ENCODE measurements around the gene TM9SF3. TPM values are rescaled to one million over a fixed set of nuclear protein-coding genes. Genes with fewer than 3 reads are reported as not detected.

The TM9SF3 gene
- total RNA-seq, 2 donors from 2014 or later, result 74.1 to 165 TPM

DNA sequence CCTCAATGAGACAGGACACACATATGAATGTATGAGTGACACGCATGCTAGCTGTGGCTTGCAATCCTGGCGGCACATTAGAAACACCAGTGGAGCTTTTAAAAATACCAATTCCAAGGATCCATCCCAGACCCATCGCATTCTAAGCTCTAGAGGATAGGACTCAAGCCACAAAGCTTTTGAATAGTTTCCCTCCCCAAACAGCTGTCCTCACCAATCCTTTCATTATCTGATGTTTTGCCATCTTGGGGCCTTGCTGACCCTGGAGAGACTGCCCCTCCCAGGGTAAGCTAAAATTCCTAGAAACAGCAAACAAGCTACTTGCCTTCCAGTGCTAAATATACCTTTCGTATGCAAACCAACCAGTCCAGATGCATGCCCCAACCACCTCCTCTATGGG is 8.9 kb upstream of the TM9SF3 start:
- no peaks in the 10 kb centered on the region for H3K9me3 ChIP-seq
- no peaks in the 10 kb centered on the region for H3K4me1 ChIP-seq (replicated peaks)
- intact Hi-C loops (cut with DNase I), result no loop called here
- peak overlapping the region in 1 of 2 donors; percentile 17 for H3K27ac ChIP-seq
- no peak overlapping the region for H3K4me3 ChIP-seq
- no peak for DNase-seq (ENCODE audit: low spot score)
- TF ChIP-seq POLR2A (IDR thresholded peaks at IDR 0.05) (no peak), POLR2AphosphoS5 (IDR thresholded peaks at IDR 0.05) (no peak)
- TF ChIP-seq, protein P1, sequence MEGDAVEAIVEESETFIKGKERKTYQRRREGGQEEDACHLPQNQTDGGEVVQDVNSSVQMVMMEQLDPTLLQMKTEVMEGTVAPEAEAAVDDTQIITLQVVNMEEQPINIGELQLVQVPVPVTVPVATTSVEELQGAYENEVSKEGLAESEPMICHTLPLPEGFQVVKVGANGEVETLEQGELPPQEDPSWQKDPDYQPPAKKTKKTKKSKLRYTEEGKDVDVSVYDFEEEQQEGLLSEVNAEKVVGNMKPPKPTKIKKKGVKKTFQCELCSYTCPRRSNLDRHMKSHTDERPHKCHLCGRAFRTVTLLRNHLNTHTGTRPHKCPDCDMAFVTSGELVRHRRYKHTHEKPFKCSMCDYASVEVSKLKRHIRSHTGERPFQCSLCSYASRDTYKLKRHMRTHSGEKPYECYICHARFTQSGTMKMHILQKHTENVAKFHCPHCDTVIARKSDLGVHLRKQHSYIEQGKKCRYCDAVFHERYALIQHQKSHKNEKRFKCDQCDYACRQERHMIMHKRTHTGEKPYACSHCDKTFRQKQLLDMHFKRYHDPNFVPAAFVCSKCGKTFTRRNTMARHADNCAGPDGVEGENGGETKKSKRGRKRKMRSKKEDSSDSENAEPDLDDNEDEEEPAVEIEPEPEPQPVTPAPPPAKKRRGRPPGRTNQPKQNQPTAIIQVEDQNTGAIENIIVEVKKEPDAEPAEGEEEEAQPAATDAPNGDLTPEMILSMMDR (IDR thresholded peaks at IDR 0.05), result no peak
- 96% methylated on average over 4 of the region's 4 CpGs for WGBS
- no peaks in the 10 kb centered on the region for H3K27me3 ChIP-seq (replicated peaks; ENCODE audit: insufficient read depth)
- no peaks in the 10 kb centered on the region for H3K36me3 ChIP-seq

DNA sequence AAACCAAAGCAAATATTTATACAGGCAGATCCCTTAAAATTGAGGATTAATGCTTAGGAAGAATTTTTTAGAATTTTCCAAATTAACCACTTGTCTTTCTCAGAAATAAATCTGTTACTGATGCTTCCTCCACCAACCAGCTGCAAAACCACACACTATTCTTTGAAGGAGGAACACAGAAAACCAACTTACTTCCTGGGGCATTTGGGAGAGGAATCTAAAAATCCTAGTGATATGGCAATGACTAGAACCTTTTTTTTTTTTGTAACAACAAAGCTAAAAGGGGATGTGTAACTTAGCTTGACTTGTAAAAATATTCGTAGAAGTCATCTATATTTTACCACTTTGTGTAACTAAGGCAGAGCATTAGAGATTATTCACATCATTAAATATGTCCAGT is 5.1 kb upstream of the TM9SF3 start:
- 73% methylated on average over 1 of the region's 1 CpG for WGBS
- H3K27me3 ChIP-seq (replicated peaks; ENCODE audit: insufficient read depth), result no peaks in the 10 kb centered on the region
- no peaks in the 10 kb centered on the region for H3K9me3 ChIP-seq
- no peaks in the 10 kb centered on the region for H3K36me3 ChIP-seq
- DNase-seq (ENCODE audit: low spot score), result no peak
- no peak overlapping the region for H3K27ac ChIP-seq
- no peak overlapping the region for H3K4me3 ChIP-seq
- TF ChIP-seq POLR2AphosphoS5 (IDR thresholded peaks at IDR 0.05), result no peak
- TF ChIP-seq, protein P1 (IDR thresholded peaks at IDR 0.05), result no peak
- no peak for TF ChIP-seq POLR2A (IDR thresholded peaks at IDR 0.05)
- peaks cover 2% of the 10 kb centered on the region for H3K4me1 ChIP-seq (replicated peaks)
- intact Hi-C loops (cut with DNase I), result no loop called here

DNA sequence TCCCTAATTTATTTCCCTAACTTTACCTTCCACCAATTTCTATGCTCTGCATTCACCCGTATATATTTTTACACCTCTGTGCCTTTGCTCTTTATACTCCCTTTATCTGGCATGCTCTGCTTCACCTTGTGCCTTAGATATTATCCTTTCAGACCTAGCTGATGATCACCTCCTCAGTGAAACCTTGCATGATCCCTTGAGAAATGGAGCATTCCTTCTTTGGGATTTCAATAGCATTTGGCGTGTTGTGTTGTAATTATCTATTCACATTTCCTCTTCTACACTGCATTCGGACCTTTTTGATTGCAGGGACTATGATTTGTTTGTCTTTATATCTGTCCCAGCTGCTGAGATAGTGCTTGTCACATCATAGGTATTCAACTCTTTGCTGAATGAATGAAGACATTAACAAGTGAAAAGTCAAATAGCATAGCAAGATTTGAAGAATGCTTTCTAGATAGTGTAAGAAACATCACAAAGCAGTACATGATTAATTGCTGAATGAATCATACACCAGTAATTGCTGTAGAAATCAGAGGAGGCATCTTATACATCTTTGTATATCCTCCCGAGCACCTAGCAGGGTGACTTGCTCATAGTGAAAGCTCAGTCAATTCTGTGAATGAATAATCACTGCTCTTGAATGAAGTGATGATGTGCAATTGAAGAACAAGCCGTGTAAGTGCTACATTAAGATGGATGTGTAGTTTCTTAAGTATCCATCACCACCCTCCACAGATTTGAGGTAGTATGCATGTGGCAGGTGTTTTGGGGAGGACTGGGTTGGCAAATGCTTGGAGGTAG is 2.0 kb upstream of the TM9SF3 start:
- peak overlapping the region in 1 of 2 donors; percentile 99 for H3K27ac ChIP-seq
- no peaks in the 10 kb centered on the region for H3K9me3 ChIP-seq
- no peaks in the 10 kb centered on the region for H3K27me3 ChIP-seq (replicated peaks; ENCODE audit: insufficient read depth)
- intact Hi-C loops (cut with DNase I), result no loop called here
- no peaks in the 10 kb centered on the region for H3K36me3 ChIP-seq
- no peak for DNase-seq (ENCODE audit: low spot score)
- H3K4me1 ChIP-seq (replicated peaks), result peaks cover 2% of the 10 kb centered on the region
- WGBS, result 72% methylated on average over 5 of the region's 5 CpGs
- no peak overlapping the region for H3K4me3 ChIP-seq
- no peak for TF ChIP-seq POLR2A (IDR thresholded peaks at IDR 0.05)

DNA sequence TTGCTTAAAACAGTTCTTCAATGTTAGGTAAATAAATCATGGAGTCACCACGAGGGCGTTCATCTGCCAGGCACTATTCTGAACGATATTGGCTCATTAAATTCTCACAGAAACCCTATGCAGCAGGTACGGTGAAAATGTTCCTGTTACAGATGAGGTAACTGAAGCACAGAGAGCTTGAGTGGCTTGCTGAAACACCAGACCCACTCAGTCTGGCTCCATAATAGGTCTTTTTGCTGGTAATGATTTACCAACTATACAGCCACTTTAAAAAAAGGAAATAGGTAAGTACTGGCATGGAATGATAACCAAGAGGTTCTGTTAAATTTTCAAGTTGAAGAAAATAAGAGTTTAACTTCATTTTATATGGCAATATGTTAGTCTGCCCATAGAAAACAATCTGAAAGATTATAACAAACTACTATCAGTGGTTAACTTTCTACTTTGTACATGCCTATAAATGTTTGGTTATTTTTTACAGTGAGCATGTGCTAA is 1.3 kb upstream of the TM9SF3 start:
- WGBS, result 5% methylated on average over 4 of the region's 4 CpGs

DNA sequence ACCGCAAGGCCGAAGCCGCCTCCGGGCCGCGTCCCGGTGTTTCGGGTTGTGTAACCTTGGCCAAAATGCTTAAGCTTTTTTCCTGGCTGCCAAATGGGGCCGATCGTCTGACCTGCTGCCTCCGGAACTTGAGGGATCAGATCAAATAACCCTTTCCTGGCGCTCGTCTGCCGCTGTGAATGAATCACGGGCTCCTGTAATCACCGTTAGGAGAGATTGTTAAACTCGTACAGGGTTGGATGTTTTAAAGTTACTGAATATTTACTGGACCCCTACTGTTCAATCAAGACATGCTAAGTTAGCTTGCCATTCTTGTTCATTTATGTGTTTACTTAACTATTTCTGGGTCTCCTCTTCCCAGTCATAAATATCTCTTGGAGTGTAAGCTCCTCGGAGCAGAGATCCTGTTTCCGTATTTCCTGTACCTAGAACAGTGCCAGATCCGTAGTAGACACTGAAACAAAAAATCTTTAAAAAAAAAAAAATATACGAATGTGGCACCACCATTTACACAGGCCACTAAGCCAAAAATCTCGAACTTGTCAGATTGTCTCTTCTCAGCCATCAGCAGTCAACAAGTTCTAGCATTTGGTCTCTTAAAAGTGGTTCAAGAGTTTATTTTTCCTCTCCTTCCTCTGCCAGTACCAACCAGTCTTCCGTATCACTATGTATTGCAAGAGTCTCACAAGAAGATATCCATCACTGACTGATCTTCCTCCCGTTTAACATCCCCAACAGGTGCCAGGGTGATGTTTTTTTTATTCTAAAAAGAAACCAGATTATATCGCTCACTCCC is 650 bp upstream of the TM9SF3 start:
- H3K27ac ChIP-seq, result peak overlapping the region; percentile 97 to 99
- H3K36me3 ChIP-seq, result no peaks in the 10 kb centered on the region
- H3K9me3 ChIP-seq, result no peaks in the 10 kb centered on the region
- TF ChIP-seq, protein P1 (IDR thresholded peaks at IDR 0.05), result peak in 1 of 4 experiments; percentile 19
- TF ChIP-seq POLR2AphosphoS5 (IDR thresholded peaks at IDR 0.05) (peak; percentile 7), POLR2A (IDR thresholded peaks at IDR 0.05) (no peak)
- peak; percentile 48 for DNase-seq (ENCODE audit: low spot score)
- WGBS, result 2% methylated on average over 25 of the region's 25 CpGs
- intact Hi-C loops (cut with DNase I), result no loop called here
- H3K27me3 ChIP-seq (replicated peaks; ENCODE audit: insufficient read depth), result no peaks in the 10 kb centered on the region
- peaks cover 3% of the 10 kb centered on the region for H3K4me1 ChIP-seq (replicated peaks)
- peak overlapping the region; percentile 87 to 97 for H3K4me3 ChIP-seq

More for the DNA sequence above, 1.3 kb upstream of the TM9SF3 start:
- Histone ChIP-seq H3K4me3 (peak overlapping the region; percentile 87 to 97), H3K27me3 (replicated peaks; ENCODE audit: insufficient read depth) (no peaks in the 10 kb centered on the region), H3K36me3 (no peaks in the 10 kb centered on the region), H3K4me1 (replicated peaks) (peaks cover 2% of the 10 kb centered on the region), H3K9me3 (no peaks in the 10 kb centered on the region), H3K27ac (peak overlapping the region; percentile 97 to 99)
- DNase-seq (ENCODE audit: low spot score), result no peak
- intact Hi-C loops (cut with DNase I), result no loop called here
- TF ChIP-seq POLR2A (IDR thresholded peaks at IDR 0.05), result no peak
- TF ChIP-seq, protein P1 (IDR thresholded peaks at IDR 0.05), result no peak
- TF ChIP-seq POLR2AphosphoS5 (IDR thresholded peaks at IDR 0.05), result no peak
